HEK293 (cell line): ENCODE measurements around the gene B3GNT8.
"Not testable (repeated sequence)": the region's sequence is repeated elsewhere in the genome, so short reads cannot be mapped to it uniquely, and the experiment has no call there.

Experiments used
- CTCF ChIA-PET: fragments of 350-600 bp; formaldehyde crosslinking; extraction: SDS; loops from one replicate; lab custom pipeline; 2021; ENCODE audit warnings: antibody characterized with exemption; lab: Yijun Ruan, JAX
- POLR2A ChIA-PET: fragments of 300-600 bp; formaldehyde crosslinking; extraction: SDS; loops from one replicate; lab custom pipeline; 2020; ENCODE audit warnings: antibody characterized with exemption, inconsistent platforms; lab: Yijun Ruan, JAX
- H3K27ac ChIP-seq: fragments of 200-500 bp; sonication (Bioruptor generic); 2 replicates; pipeline ENCODE4 v1.5.1; 2014; ENCODE audit warnings: low read depth, low read length, control low read depth, inconsistent platforms; ENCODE audit errors: extremely low read depth
- H3K36me3 ChIP-seq, 2 experiments: fragments of 200-500 bp in 1 of 2; sonication (Bioruptor generic) in 1 of 2; 1 replicate in 1 of 2; 2 replicates in 1 of 2; pipeline ENCODE4 v1.5.1; 2014 to 2017; ENCODE audit warnings: inconsistent platforms in 2 of 2, low read length in 2 of 2; ENCODE audit not compliant: control insufficient read depth in 2 of 2, insufficient read depth in 1 of 2
- H3K4me1 ChIP-seq: fragments of 200-500 bp; sonication (Bioruptor generic); 2 replicates; pipeline ENCODE4 v1.5.1; 2014; ENCODE audit warnings: mild to moderate bottlenecking, low read length, inconsistent platforms; ENCODE audit not compliant: control insufficient read depth, insufficient read depth
- H3K4me3 ChIP-seq: 2 replicates; pipeline ENCODE4 v1.5.1; 2011; ENCODE audit warnings: low read depth, mild to moderate bottlenecking, control low read depth, low read length, moderate library complexity
- H3K9me3 ChIP-seq: fragments of 200-500 bp; sonication (Bioruptor generic); 2 replicates; pipeline ENCODE4 v1.5.1; 2014; ENCODE audit warnings: low read depth, low read length, inconsistent platforms; ENCODE audit not compliant: control insufficient read depth, insufficient read depth
- BCL11A ChIP-seq: fragments of 450-650 bp; formaldehyde crosslinking; IDR thresholded peaks from 2 replicates; pipeline ENCODE4 v1.5.1; 2016; ENCODE audit warnings: low read depth, missing biosample characterization, missing genetic modification characterization
- KLF1 ChIP-seq: fragments of 450-650 bp; formaldehyde crosslinking; IDR thresholded peaks from 2 replicates; pipeline ENCODE4 v1.5.1; 2016; ENCODE audit warnings: missing biosample characterization, missing genetic modification characterization
- PRDM1 ChIP-seq: fragments of 450-650 bp; formaldehyde crosslinking; IDR thresholded peaks from 2 replicates; pipeline ENCODE4; 2016; ENCODE audit warnings: missing biosample characterization, missing genetic modification characterization
- WT1 ChIP-seq: fragments of 450-650 bp; formaldehyde crosslinking; IDR thresholded peaks from 2 replicates; pipeline ENCODE4 v1.5.1; 2016; ENCODE audit warnings: missing biosample characterization, missing genetic modification characterization
- ZFP37 ChIP-seq: fragments of 450-650 bp; formaldehyde crosslinking; IDR thresholded peaks from 2 replicates; pipeline ENCODE4 v1.5.1; 2016; ENCODE audit warnings: missing biosample characterization, missing genetic modification characterization
- ZNF184 ChIP-seq: fragments of 450-650 bp; IDR thresholded peaks from 2 replicates; pipeline ENCODE4 v1.5.1; 2018; ENCODE audit warnings: missing biosample characterization, mild to moderate bottlenecking, missing genetic modification characterization
- ZNF394 ChIP-seq: fragments of 450-650 bp; formaldehyde crosslinking; IDR thresholded peaks from 2 replicates; pipeline ENCODE4 v1.5.1; 2016; ENCODE audit warnings: missing biosample characterization, missing genetic modification characterization, mild to moderate bottlenecking, moderate library complexity, borderline replicate concordance
- ZSCAN18 ChIP-seq: fragments of 450-650 bp; formaldehyde crosslinking; IDR thresholded peaks from 2 replicates; pipeline ENCODE4 v1.5.1; 2016; ENCODE audit warnings: missing biosample characterization, missing genetic modification characterization
- TF ChIP-seq, protein P1 (sequence below): fragments of 450-650 bp; formaldehyde crosslinking; IDR thresholded peaks from 2 replicates; pipeline ENCODE4 v1.5.1; 2016; ENCODE audit warnings: missing biosample characterization, missing genetic modification characterization
- TF ChIP-seq, protein P2 (sequence below): fragments of 450-650 bp; formaldehyde crosslinking; IDR thresholded peaks from 2 replicates; pipeline ENCODE4 v1.5.1; 2016; ENCODE audit warnings: missing biosample characterization, missing genetic modification characterization

Gene B3GNT8

GRCh38 chr19:41409288-41409687 is 17.9 kb downstream of the B3GNT8 start:
- CTCF ChIA-PET = interaction anchor here (0.6 to 1.8 kb wide), 10 partner anchors 11 to 282 kb away, joined by 3 to 9 read pairs (median 4); no protein-coding TSS in a partner anchor
- H3K36me3 ChIP-seq = peaks cover 4 to 11% of the 10 kb centered on the region in 2 experiments; a peak in 2 of 3 replicates
- POLR2A ChIA-PET = interaction anchor here (0.6 to 2.6 kb wide), 8 partner anchors 8 to 45 kb away, joined by 3 to 10 read pairs (median 4); partner anchors contain the start of genes B3GNT8, B9D2 and DMAC2
- peaks cover 5% of the 10 kb centered on the region; the same call in 1 of the 2 replicates for H3K4me1 ChIP-seq
- H3K27ac ChIP-seq = no peak overlapping the region
- no peak overlapping the region for H3K4me3 ChIP-seq
- 0 out of 2 replicates have a peak, but pooled peaks have one; percentile 7 for TF ChIP-seq BCL11A (tag by site-specific recombination)
- TF ChIP-seq, protein P1, sequence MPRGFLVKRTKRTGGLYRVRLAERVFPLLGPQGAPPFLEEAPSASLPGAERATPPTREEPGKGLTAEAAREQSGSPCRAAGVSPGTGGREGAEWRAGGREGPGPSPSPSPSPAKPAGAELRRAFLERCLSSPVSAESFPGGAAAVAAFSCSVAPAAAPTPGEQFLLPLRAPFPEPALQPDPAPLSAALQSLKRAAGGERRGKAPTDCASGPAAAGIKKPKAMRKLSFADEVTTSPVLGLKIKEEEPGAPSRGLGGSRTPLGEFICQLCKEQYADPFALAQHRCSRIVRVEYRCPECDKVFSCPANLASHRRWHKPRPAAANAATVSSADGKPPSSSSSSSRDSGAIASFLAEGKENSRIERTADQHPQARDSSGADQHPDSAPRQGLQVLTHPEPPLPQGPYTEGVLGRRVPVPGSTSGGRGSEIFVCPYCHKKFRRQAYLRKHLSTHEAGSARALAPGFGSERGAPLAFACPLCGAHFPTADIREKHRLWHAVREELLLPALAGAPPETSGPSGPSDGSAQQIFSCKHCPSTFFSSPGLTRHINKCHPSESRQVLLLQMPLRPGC (tag by site-specific recombination) = no peak
- TF ChIP-seq PRDM1 (tag by site-specific recombination) = 0 out of 2 replicates have a peak, but pooled peaks have one; percentile 35
- TF ChIP-seq ZFP37 (tag by site-specific recombination) = 0 out of 2 replicates have a peak, but pooled peaks have one; percentile 51
- TF ChIP-seq WT1 (tag by site-specific recombination) = no peak
- no peak for TF ChIP-seq ZNF394 (tag by site-specific recombination)
- no peak for TF ChIP-seq KLF1
- TF ChIP-seq ZNF184 (tag by site-specific recombination) = no peak
- TF ChIP-seq ZSCAN18 = no peak
- no peaks in the 10 kb centered on the region for H3K9me3 ChIP-seq

DNA sequence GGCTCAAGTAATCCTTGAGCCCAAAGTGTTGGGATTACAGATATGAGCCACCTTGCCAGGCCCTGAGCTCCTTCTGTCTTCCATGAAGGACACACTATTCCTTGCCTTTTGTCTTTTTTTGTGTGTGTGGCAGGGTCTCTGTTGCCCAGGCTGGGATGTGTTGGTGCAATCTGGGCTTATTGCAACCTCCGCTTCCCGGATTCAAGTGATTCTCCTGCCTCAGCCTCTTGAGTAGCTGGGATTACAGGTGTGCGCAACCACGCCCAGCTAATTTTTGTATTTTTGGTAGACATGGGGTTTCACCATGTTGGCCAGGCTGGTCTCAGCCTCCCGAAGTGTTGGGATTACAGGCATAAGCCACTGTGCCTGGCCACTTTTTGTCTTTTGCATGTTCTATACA is 18.3 kb downstream of the B3GNT8 start:
- not testable (repeated sequence) for H3K4me1 ChIP-seq, H3K4me3 ChIP-seq
- POLR2A ChIA-PET = interaction anchor here (1.0 to 2.6 kb wide), 7 partner anchors 8 to 45 kb away, joined by 3 to 10 read pairs (median 6); partner anchors contain the start of genes B3GNT8, B9D2 and DMAC2

DNA sequence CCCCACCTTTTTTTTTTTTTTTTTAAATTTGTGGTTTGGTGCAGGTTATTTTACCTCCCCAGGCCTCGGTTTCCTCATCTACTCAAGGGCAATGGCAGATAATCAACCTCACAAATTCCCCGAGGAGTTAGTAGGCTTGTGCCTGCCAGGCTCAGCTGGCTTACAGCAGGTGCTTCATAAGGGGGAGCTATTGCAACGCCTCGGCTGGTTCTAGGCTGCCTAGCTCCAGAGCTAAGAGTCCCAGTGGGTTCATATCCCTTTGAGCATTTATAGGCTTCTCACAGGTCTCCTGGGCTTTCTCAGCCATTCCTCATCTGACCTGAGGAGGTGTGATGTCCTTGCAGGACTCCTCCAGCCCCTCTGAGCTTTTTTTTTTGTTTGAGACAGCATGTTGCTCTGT is 18.9 kb downstream of the B3GNT8 start:
- POLR2A ChIA-PET = interaction anchor here (0.6 to 2.6 kb wide), 8 partner anchors 9 to 658 kb away, joined by 3 to 10 read pairs (median 3); partner anchors contain the start of genes B3GNT8, B9D2 and SNRPA
- H3K4me3 ChIP-seq = no peak overlapping the region
- CTCF ChIA-PET = interaction anchor here (0.5 to 1.8 kb wide), 12 partner anchors 10 to 722 kb away, joined by 3 to 9 read pairs (median 4); no protein-coding TSS in a partner anchor
- H3K4me1 ChIP-seq = peaks cover 5% of the 10 kb centered on the region; the same call in 1 of the 2 replicates
- H3K9me3 ChIP-seq = no peaks in the 10 kb centered on the region
- H3K27ac ChIP-seq = no peak overlapping the region
- peaks cover 3 to 4% of the 10 kb centered on the region in 2 experiments; a peak in 2 of 3 replicates for H3K36me3 ChIP-seq
- TF ChIP-seq, protein P2, sequence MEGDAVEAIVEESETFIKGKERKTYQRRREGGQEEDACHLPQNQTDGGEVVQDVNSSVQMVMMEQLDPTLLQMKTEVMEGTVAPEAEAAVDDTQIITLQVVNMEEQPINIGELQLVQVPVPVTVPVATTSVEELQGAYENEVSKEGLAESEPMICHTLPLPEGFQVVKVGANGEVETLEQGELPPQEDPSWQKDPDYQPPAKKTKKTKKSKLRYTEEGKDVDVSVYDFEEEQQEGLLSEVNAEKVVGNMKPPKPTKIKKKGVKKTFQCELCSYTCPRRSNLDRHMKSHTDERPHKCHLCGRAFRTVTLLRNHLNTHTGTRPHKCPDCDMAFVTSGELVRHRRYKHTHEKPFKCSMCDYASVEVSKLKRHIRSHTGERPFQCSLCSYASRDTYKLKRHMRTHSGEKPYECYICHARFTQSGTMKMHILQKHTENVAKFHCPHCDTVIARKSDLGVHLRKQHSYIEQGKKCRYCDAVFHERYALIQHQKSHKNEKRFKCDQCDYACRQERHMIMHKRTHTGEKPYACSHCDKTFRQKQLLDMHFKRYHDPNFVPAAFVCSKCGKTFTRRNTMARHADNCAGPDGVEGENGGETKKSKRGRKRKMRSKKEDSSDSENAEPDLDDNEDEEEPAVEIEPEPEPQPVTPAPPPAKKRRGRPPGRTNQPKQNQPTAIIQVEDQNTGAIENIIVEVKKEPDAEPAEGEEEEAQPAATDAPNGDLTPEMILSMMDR = peak; percentile 16; the same call in 1 of the 2 replicates
- no peak for TF ChIP-seq ZSCAN18

More for the DNA sequence above, 18.3 kb downstream of the B3GNT8 start:
- H3K36me3 ChIP-seq, H3K27ac ChIP-seq, H3K9me3 ChIP-seq: not testable (repeated sequence)
- CTCF ChIA-PET = interaction anchor here (0.5 to 1.8 kb wide), 13 partner anchors 10 to 298 kb away, joined by 3 to 9 read pairs (median 4); no protein-coding TSS in a partner anchor
